NCI-H345 treated with DMSO at 0.1 percent for 48 hours (cell line): ENCODE data around the gene TBXT.
"Not testable (repeated sequence)": the region's sequence is repeated elsewhere in the genome, so short reads cannot be mapped to it uniquely, and the experiment has no call there.

ENCODE experiments used
- DNase-seq: peaks from one replicate; lab custom pipeline; 2025; ENCODE audit not compliant: unreplicated experiment; lab: John Stamatoyannopoulos, UW

TBXT gene, protein sequence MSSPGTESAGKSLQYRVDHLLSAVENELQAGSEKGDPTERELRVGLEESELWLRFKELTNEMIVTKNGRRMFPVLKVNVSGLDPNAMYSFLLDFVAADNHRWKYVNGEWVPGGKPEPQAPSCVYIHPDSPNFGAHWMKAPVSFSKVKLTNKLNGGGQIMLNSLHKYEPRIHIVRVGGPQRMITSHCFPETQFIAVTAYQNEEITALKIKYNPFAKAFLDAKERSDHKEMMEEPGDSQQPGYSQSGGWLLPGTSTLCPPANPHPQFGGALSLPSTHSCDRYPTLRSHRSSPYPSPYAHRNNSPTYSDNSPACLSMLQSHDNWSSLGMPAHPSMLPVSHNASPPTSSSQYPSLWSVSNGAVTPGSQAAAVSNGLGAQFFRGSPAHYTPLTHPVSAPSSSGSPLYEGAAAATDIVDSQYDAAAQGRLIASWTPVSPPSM

DNA sequence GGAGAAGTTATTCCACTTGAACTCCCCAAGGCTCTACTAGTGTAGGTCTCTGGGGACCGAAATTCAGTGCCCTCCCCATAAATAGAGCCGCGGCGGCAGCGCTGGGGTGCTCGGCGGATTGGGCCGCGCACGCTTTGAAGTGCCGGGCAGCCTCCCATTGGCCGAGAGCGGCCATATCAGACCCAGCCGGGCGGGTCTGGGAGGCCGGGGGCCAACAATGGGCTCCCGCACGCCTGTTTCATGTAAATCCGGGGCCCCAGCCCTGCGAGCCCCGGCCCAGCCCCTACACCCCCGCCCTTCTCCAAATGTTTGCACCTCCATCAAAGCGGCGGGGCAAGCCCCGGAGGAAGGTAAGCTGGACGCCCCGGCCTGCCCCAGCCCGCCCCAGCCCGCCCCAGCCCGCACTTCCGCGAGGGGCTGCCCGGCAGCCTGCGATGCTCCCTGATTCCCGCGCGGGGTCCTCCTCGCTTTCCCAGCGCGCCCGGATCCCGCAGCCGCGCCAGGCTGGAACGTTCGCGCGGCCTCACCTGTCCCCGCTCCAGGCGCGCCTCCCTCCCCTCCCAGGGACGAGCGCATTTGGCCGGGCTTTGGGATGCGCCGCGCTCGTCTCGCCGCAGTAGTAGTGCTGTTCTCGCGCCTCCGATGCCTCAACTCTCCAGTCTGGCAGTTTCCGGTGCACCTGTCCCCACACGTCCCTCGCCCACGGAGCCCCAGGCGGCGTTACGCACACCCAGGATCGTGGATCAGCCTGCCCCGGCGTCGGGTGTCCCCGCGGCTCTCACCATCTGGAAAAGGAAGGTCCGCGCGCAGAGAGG is at the start of gene TBXT:
Gene TBXT, minus strand, starts transcription at position 51 of the 815 bp plus-strand sequence. CDS start 260 bp downstream, outside the sequence.
- no peak for DNase-seq

DNA sequence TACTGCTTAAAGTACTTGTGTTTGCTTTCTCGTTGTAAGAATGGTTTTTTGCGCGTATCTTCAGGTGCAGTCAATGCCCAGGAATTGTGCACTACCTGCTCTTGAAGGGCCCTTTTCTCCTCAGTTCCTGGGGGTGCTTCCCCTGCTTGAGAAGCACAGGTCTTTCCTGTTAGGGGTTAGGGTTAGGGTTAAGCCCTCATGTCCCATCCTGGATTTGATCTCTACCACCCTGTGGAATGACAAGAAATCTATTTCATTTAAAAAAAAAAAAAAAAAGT is 39.6 kb upstream of the TBXT start:
- no peak for DNase-seq

DNA sequence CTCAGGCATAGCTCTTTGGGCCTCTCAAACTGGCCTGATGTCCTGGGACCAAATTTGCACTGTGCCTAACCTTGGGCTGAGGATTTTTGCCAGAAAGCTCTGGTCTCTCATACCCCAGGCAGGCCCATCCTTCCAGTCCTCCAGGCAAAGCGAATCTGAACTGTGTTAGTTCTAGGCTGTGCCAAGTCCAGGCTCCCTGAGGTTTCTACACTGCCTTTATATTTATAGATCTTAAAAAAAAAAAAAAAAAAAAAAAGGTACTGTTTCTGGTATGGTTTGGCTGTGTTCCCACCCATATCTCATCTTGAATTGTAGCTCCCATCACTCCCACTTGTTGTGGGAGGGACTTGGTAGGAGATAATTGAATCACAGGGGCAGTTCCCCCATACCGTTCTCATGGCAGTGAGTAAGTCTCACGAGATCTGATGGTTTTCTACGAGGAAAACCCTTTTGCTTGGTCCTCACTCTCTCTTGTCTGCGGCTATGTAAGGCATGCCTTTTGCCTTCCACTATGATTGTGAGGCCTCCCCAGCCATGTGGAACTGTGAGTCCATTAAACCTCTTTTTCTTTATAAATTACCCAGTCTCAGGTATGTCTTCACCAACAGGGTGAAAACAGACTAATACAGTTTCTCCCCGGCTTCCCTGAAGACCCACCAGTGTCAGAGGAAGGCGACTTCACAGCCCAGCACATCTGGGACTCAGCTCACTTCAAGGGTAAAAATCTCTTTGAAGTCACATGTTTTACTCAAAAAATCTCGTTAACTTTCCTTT is 39.0 kb upstream of the TBXT start:
- DNase-seq: no peak

DNA sequence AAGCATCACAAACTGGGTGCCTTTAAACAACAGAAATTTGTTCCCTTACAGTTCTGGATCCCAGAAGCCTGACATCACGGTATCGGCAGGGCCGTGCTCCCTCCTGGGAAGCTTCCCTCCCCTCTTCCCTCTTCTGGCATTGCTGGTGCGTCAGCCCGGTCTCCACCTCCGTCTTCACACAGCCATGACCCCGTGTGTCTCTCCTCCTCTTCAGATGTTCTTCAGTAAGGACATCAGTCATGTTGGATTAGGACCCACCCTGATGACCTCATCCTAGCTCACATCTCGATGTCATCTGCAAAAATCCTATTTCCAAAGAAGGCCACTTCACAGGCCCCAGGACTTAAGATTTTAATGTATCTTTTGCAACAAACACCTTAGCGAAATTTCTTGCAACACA is 38.4 kb upstream of the TBXT start:
- DNase-seq: no peak

DNA sequence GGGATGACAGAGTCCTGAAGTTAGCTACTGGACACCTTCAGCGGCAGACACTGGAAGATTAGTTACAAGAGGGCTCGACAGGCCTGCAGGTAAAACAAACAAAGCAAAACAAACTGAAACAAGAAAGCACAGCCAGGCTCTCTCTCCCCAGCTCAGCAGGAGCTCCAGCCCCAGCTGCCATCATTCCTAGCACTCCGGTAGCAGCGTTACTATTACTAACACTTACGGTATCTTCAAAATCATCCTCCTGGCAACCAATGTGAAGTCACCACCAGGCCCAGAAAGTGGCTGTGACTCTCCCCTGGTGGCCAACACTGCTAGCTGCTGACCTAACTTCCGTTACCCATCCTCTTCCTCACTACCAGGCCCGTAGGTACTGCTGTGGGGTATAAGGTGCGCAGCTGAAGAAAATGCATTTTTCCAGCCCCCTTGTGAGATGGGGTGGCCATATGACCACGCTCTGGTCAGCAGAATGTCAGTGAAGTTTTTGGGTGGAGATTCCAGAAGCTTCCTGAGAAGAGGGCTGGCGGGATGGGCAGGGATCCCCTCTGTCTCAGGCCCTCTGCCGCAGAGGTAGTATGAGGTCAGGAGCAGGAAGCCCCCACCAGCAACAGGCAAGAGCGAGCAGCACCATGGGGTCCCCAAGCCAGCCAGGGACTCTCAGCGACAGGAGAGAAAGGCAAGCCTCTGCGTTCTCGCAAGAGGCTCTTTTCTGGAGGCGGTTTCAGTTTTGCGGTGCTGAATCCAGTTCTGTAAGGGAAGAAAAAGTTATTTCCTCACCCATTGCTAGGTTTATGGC is 37.4 kb upstream of the TBXT start:
- peak; percentile 11 for DNase-seq

DNA sequence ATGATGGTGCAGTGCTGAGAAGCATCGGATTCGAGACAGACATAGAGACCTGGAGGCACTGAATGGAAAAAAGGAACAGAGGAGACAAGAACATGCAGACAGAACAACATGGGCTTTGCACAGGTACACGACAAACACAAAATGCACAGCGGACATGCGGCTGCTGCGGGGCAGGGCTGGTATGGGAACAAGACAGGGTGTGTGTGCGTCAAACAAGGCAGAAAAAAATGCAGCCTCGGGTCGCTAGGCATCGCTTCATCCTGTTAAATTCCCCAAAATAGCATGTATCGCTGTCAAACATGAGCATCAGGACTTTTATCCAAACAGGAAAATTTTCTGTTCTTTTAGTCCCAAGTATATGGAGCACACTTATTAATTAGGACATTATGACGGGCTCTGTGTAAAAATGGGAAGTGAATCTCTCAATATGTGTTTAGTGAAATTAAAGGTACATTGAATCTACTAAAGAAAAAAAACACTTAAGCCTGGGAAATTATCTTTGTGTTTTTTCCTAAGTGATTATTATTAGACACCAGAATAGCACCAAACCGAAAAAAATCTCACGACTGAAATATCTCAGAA is 36.1 kb upstream of the TBXT start:
- no peak for DNase-seq

DNA sequence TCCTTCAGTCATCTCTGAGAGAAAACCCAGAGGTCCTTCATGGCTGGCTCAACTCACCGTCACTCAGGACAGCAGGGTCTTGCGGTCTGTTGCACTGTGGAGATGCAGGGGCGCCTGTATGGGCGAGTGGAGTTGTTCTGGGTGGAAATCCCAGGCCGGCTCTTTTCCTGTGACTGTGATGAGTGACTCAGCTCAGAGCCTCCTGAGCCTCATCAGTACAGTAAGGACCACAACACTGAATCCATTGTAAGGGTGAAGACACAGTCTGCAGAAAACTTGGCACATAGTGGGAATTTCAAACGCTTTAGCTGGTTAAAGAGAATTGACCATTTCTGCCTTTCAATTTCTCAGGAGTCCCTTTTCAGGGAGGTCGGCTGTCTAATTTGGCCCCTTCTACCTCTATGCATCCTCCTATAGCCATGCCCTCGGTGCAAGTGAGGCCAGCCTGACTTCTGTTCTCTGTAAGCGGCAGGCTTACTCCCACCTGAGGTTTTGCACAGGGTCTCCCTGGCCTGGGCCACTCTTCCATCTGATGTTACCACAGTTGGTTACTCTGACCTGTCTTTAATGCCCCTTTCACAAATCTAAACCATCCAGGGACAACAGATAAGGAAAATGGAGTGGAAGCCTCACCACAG is 35.5 kb upstream of the TBXT start:
- no peak for DNase-seq

DNA sequence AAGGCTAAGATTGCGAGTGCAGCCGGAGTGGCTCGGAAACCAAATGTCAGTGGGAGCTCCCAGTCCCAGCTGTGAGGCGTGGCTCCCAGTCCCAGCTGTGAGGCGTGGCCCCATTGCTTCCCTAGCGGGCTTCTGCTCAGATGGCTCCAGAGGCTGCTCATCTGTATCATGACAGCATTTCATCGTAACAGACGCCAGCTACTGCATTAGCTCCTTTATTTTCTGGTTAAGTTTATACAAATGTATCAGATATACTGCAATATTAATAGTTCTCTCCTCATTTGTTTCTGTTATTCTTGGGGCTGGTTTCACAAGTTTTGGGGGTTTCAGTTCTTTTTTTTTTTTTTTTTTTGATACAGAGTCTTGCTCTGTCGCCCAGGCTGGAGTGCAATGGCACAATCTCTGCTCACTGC is 34.7 kb upstream of the TBXT start:
- no peak for DNase-seq

DNA sequence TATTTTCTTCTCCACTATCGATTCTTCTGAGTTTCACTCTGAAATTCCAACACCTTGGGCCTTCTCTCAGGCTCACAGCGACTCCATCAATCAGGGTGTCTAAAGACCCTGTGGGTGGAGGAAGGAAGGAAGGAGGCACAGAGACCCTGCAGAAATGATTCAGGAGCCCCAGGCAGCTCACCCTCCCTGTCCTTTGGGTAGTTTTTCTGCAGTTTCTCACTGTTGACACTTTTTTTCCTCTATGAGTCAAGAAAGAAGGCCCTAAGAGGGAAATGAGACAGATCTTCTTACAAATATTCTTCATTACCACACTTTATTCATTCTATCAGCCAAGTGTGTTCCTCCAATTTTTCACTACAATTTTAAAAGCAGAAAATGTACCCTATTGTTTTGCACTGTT is 34.2 kb upstream of the TBXT start:
- DNase-seq: no peak

DNA sequence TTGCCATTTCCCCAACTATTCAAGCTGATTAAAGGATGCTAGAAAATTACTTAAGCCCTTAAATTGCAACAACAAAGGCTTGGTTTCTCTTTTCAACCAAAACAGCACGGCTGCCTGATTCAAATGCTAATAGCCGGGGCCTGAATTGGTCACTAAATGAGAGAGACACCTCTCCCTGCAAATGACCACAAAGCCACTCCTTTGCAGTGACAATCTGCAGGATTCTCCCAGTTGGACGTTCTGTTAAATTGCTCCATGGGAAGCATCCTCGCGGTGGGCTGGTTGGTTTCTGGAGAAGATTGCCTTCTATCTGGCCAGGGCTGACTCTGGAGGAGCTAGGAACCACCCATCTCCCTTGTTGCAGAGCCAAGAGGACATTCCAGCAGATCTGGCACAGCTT is 29.7 kb upstream of the TBXT start:
- DNase-seq: no peak

DNA sequence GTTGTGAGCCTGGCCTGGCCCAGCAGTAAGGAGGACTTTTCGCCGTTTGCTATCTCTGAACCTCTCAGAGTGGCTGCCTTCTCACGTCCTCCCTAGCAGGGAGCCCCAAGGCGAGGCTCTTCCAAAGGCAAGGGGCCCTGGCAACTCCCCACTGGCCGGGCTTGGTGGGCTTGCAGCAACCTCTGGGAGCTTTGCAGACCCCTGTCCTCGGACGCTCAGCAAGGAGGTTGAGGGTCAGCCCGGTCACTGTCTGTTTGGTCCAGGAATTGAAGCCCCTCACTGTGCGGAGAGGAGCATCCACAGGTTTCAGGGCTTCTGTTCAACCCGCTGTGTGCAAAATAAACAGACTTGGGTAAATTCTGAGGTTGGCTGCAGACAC is 28.2 kb upstream of the TBXT start:
- DNase-seq: no peak

DNA sequence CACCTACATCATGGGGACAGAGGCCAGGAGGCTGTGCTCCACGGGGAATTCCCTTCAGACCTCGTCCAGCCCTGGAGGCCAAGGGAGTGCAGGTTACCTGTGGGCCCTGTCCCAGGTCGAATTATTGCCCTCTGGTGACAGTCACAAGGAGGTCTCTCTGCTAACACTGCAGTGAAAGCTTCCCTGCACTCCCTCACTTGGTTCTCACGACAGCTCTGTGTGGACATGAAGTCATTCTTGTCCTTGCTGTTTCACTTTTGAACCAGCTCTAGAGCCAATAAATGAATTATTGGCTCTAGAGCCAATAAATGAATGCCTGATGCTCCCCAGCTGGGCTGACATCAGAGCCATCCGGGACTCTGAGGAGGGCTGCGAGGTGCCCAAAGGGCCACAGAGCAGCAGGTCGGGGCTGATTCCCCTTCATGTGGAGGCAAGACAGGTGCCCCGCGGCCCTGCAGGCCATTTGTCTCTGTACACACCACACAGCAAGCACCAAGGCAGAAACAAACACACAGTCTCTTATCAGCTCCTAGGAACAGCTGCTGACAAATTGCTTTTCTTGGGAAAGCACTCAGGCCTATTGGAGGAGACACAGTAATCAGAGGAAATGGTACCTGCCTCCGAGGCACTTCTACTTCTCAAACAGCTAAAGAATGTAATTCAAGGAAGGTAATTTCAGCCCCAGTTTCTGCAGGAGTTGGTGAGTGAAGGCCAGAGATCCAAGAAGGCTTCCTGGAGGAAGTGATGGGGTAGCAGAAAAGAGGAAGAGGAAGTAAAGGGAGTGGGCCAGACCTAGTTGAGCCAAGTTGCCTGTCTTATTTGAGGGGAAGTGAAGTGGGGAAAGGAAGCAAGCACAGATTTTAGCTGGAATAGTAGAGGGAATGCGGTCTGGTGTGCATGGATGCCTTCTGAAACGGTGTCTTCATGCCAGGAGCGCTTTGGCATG is 27.5 kb upstream of the TBXT start:
- no peak for DNase-seq

DNA sequence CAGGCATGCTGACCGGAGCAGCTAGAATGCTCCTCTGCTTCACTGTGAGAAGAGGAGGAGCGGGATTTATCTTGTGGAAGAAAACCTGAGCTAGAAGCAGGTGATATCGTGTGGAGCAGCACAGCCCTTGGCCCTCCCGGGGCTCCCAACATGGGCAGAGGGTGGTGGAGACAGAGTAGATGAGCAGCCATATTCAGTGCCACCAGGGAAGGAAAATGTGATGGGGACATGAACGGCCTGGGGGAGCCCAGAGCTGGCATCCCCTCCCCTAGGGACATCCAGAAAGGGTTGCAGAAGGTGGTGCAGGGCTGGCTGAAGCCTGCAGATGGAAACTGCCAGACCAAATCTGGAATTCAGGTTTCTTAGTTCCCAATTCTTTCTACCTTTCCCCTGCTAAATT is 24.9 kb upstream of the TBXT start:
- no peak for DNase-seq

DNA sequence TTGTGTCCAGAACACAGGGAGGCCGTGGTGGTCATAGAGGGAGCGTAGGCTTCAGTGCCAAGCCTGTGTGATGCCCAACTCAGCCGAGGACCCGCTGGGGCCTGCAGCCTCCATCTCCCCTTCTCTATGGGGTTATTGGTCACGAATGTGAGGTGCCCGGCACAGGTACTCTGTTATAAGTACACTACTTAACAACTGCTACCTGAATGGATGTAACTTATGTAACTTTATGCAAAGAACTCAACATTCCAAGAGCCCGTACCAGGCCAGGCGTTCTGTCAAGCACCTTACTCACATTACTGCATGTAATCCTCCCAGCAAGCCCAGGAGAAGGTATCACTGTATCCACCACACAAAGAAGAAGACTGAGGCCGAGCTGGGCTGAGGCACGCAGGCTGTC is 24.5 kb upstream of the TBXT start:
- no peak for DNase-seq

DNA sequence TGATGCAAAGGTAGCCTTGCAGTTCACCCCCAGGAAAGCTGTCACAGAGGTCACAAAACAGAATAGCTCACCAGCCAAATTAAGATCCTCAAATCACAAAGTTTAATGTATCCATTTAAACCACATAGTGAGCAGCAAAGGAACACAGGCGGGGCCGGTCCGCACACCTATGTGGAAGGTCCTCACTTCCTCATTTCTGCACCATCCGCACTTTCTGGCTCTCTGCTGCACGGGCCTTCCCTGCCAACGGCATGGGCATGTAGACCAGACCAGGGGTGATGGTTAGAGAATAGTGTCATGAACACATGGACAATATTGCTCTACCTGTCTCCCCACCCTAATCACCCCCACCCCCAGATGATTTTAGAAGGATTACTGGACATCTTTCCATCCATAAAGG is 12.1 kb upstream of the TBXT start:
- no peak for DNase-seq

DNA sequence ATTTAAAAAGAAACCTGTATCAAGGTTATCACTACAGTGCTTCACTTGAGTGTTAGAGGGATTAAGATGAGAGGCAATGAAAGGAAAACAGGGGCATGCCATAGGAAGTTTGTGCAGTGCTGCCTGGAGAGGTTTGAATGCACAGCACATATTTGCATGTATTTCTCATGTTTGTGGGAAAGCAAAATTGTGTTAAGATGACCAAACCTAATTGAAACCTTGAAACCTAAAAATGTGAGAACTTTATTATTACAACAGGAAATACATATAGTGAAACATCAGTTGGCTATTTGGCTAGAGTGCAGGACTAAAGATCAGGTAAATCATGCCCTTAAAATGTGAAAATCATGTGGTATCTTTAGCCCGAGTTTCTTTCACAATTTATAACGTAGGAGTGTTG is 8.5 kb upstream of the TBXT start:
- DNase-seq: no peak

DNA sequence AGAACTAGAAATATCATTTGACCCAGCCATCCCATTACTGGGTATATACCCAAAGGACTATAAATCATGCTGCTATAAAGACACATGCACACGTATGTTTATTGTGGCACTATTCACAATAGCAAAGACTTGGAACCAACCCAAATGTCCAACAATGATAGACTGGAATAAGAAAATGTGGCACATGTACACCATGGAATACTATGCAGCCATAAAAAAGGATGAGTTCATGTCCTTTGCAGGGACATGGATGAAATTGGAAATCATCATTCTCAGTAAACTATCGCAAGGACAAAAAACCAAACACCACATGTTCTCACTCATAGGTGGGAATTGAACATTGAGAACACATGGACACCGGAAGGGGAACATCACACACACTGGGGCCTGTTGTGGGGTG is 7.4 kb upstream of the TBXT start:
- DNase-seq: not testable (repeated sequence)

DNA sequence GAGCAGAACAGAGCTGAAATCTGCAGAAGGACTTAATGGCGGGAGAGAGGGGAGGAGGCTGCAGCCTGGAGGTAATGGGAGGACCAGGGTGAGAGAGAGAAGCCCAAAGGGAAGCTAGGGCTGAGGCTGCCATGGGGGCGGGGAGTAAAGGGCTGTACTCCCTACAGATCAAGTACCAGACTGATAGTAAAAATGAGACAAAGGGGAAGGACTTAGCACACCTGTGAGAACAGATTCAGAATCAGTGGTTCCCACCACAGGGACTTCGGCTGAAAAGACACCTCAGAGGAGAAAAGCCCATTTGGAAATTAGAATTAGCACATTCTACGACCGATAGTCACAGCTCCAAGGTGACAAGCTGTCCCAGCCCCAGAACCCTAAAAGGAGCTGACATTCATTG is 6.4 kb upstream of the TBXT start:
- DNase-seq: no peak

DNA sequence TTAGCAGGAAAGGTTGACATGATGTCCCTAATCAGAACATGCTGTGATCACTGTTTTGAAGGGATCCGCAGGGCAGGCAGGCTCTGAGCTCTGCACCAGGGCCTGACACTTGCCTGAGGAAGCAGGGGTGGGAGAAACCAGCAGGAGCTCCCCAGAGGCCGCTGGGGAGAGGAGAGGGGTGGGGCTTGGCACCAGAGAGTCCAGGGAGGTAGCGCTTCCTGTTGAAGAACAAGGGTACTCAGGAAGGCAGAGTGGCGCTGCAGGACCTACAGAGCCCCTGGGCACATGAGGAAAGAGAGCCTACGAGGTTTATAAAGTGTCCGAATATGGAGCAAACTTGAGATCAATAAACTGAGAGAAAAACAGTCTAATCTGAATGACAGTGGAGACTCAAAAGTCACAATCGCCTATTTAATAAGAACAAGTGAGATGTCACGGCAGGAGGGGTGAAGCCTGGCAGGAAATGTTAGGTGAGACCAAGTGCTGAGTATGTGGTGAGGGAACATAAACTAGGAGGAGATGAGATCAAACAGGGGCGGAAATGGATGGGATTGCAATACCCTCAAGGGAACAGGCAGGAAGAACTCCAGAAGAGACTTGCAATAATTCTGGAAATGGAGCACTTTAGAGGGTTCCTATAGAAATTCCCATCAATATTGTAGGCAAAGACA is 5.8 kb upstream of the TBXT start:
- DNase-seq: no peak
